Stimulated activated CD8-positive, alpha-beta memory T cell treated with anti-CD3 and anti-CD28 coated beads, Interleukin-7, amount 100 ng/mL, for 48 hours (primary cell): Measurements from ENCODE around the gene MCEE.
"Not testable (repeated sequence)": the region's sequence is repeated elsewhere in the genome, so short reads cannot be mapped to it uniquely, and the experiment has no call there.

Experiments
- DNase-seq, 2 donors: peaks; one replicate each; pipeline ENCODE4 v3.0.0-alpha.2; 2020; ENCODE audit warnings: low read depth in 1 of 2; ENCODE audit errors: extremely low read depth in 1 of 2

The MCEE gene

DNA sequence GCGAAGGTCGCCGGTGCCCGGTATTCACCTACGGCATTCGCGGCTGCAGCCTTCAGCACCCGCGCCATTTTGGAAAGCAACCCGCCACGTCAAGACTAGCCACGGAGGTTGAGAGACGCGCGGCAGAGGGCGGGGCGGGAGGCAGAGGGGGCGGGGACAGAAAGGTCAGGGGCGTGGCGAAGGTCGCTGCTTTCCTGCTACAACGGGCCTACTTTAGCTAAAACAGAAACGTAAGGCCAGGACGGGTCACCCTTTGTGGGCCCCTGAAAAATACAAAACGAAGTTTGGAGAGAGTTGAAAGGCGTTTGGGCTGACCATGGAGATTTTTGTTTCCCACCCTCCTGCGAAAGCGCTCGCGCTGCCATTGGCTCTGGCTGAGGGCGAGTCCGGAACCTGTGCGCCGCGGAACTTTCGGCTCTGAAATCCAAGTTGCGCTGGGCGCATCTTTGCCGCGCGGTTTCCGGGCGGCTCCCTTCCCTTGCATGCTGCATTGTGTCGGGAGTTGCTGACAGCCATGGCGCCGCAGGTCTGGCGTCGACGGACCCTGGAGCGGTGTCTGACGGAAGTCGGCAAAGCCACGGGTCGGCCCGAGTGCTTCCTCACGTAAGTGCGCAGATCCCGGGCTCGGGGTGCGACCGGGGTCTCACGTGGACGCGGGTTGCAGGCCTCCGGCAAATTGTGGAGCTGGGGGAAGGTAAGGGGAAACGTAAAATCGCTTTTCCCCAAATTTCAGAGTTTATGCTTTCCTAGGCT is at the start of gene MCEE, which contains the start of gene MPHOSPH10:
Gene MCEE (minus strand): TSS at position 78 of the 753 bp plus-strand sequence. CDS start 10 bp downstream, at position 68.
Gene MPHOSPH10 (plus strand): TSS at position 483 of the 753 bp plus-strand sequence. CDS start 32 bp downstream, at position 515.
- DNase-seq = peak; percentile 81 to 85

DNA sequence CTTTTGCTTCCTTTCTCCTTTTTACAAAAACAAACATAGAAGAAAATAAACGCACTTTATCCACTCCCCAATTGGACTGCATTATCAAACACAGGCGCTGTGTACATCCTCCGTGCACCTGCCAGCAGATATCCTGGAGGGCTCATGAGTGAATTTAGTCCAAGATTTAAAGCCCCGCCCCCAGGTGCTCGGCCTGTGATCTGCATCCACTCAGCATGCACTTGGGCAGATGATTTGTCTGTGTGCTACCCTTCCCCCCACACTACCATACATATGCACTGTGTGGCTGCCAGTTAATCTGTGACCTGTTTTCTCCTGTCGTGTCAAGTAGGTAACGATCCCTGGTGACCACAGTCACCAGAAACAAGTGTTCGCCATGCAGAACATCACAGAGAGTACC is 48.8 kb upstream of the MCEE start:
- DNase-seq = not testable (repeated sequence)

DNA sequence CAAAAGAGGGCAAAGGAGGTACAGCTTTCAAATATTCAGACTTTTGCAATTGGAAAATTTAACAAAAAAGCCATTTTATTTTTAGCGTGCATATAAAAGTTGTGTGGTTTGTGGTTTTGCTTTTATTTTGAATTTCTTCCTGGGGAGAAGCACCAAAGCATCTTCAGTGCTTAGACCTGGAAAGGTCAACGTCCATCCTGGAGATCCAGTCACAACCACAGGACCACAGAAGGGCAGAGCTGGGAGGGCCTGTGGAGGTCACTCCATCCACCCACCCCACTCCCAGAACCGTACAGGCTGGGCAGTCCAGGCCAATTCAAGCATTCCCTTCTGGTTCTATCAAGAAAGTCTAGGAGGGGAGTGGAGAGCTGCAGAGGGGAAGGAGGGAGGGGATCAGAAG is 44.2 kb upstream of the MCEE start:
- DNase-seq = no peak

DNA sequence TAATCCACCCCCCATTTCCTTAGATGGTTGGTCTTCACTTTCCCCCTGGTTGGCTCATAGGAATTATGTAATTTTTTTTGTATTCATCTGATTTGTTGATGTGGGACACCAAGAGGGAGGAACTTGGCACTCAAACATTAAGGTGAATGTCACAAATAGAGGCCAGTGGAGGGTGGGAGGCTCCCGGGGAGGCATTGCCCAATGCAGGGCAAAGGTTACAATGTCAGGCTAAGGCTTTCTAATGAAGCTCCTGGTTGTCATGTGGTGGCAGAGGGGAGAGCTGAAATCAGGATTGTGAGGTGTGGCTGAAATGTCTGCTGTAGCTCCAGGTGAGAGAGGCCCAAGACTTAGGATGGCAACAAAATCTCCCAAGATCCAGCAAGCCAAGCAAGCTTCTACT is 43.1 kb upstream of the MCEE start:
- DNase-seq = no peak

DNA sequence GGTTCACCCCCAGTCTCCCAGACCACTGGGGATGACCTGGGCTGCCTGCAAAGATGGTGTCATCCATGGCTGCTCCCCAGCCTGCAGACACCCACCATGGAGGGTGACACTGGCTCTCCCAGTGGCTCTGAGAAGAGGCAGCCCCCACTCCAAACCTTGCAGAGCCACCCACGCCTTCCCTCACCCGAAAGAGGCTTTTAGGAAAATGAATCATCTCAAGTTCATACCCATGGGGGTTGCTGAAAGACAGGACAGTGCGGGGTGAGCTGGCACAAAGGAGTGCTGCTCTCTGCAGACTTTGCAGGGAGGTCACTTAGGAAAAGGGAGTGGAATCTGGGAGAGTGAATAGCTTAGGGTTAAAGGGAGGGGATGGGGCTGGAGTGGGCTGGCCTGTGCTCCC is 36.8 kb upstream of the MCEE start:
- no peak for DNase-seq

DNA sequence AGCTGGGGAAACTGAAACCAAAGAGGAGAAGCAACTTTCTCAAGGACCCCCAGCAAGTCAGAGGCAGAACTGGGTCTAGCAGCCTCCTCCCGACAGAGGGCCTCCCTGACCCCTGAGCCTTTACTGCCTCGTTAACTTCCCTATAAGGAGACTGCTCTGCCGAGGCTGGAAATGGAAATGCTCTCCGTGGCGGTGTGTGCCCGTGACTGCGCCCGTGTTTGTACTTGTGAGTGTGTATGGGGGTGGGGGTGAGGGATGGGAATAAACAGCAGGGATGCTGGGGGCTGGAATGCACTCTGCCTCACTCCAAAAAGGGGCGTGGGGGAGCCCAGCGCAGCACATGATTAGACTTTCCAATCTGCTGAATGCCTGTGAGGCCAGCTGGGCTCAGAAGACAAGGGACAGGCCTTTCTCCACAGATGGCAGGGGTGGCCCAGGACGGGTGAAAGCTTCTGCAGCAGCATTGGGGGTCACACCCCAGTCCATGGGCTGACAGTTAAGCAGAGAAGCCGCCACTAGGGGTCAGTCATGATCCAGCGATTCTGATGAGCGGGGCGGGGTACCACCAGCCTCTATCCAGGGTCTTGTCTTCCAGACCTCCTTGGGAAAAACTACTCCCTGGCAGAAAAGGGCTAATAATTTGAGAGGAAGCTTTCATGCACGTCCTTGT is 27.2 kb upstream of the MCEE start:
- peak in 1 of 2 donors; percentile 46 for DNase-seq

DNA sequence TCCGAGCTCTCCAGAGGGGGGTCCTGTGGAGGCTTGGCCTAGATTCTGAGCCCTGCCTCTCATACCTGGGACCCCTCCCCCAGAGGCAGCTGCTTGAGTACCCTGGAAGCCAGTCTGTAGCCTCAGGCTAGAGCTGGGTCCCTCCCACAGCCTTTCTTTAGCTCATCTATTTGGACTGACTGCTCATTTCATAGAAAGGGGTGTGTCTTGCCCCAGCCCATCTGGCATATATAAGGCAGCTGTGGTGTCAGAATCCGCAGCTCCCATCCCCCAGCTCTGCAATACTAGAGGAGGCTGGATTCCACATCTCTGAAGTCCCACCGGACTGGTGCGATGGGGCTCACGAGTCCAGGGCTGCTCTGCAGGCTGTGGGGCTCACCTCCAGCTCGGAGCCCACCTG is 26.5 kb upstream of the MCEE start:
- DNase-seq = no peak

DNA sequence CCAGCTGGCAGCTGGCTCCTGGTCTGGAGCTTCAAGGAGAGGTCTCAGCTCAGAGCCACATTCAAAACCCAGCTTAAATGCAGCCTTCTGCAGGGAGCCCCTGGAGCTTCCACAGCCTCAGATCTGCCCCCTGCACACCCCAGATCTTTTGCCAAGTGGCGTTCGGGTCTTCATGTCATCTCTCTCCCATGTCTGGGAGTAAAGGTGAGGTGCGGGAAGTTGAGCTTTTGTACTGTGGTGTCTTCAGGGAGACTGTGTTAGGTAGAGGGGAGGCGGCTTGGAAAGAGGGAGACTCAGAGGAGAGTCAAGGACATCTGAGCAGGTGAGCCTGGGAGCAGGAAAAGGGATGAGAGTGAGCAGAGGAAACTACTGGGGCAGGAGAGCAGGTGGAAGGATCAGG is 25.8 kb upstream of the MCEE start:
- DNase-seq = no peak

DNA sequence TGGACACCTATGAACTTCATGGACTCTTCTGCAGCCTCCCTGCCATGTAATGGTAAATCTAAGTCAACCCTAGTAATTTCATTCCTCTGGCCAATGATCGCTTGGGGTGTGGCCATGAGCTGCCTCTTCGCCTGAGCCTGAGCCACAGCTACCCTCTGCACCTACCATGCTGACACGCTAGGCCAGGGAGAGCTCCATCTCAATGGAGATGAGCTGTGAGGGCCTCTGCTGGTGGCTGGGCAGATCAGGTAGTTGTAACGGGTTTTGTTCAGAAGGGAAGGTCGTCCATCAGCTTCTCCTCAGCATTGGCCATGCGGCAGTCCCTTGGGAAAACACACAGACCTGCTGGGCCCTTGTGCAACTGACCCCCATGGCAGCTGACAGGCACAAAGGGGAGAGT is 24.8 kb upstream of the MCEE start:
- DNase-seq = no peak

DNA sequence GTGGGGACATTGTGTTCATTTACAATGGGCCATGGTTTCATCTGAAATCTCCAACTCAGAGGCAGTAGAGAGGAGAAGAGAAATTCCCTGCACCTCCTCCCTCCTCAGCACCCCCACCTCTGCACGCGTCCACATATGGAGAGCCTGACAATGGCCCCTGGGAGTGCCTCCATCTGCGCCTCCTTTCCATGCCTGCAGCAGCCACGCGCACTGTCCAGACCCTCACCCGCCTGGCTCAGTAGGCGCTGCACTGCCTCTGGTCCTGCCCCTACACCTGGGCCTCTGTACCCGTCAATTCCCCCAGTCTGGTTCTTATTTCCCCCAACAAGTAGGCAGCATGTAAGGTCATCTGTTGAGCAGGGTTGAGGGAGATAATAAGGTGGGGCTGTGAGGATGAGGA is 24.2 kb upstream of the MCEE start:
- DNase-seq = no peak

DNA sequence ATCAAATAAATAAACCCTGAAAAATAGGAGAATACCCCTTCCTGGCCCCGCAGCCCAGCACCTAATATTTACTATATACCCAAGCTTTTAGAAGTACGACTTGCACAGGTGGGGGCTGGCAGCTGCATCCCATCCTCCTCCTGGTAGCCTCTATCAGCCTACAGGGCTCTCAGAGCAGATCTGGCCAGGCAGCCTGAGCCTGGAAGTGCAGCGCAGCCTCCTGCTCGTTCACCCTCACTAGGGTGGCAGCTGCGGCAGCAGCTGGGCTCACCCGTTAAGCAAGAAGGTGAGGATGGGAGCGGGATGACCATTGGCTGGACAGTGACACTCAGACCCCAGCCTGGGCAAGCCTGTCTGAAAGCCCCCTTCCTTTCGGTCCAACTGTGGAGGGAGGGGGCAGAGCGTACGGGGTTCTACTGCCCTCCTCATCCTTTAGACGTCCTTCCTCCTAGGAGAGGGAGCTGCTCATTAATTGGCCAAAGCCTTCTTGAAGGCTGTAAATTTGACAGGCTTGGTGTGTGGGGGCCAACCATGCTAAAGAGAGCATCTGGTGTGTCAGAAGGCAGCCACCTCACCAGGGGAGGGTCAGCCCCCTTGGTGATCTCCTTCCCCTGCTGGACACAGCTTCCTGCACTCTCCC is 23.7 kb upstream of the MCEE start:
- DNase-seq = no peak

DNA sequence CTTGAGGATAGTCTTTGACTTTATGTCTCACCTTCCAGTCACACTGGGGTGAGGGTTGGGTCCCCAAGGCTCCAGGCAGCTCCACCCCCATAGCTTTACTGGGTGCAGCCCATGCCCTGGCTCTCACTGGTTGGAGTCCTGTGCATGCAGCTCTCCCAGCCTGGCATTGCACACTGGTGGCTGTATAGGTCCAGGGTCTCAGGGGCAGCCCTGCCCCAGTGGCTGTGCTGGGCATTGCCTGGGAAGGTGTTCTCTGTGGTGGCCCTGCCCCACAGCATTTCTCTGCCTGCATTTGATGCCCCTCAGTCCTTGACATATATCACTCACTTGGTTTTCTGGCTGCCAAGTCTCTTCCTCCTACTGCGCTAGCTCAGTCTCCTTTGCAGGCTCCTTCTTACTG is 21.6 kb upstream of the MCEE start:
- DNase-seq = no peak

DNA sequence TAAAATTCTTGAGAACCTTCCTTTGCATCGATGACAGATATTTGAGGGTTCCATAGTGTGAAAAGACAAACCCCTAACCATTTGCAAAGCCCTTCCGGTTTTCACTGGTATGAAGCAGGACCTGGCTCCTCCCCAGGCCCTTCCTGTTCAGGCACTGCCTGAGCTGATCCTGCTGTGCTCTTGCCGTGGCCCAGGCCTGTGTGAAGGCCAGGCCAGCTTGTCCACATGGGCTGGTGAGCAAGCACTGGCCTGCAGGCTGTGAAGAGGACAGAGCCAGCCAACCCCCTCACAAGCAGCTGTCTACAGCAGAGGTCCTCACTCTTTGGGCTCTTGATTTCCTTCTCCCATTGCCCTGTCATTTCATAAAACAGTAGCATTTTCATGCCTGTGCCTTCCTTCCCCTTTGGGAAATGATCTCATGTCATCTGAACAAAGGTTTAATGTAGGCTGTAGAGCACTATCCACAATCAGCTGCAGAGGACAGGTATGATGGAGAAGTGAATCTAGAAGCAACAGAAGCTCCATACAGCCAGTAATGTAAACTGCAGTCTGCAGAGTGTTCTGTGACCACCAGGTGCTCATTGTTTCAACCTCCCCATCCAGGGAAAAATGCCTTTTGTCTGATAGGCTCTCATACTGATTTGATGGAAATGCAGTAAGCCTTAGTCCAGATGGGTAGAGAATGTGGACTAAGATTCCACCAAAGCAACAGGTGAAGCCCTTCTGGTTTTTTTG is 20.2 kb upstream of the MCEE start:
- no peak for DNase-seq

DNA sequence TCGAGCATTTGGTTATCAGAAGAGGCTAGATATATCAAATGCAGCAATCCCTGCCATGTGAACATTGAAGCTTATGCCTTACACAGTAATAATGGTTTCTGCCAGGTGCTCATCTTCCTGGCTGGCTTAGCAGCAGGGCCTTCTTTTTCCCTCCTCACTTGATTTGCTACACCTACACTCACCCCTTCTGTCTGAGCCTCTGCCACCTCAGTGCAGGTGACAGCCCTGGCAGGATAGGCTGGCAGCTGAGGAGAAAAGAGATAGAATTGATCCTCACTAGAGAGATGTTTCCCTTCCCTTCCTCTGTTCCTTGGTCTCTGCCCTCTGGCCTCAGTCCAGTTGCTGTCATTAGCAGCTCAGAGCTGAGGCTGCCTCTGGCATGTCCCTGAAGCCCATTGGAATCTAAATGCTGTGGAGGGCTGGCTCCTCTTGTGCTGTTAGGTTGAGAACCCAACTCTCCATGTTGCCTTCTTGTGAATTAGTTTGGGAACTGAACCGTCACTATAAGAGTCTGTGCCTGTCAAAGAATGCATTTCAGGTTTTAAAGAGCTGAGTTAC is 18.6 kb upstream of the MCEE start:
- DNase-seq = no peak

DNA sequence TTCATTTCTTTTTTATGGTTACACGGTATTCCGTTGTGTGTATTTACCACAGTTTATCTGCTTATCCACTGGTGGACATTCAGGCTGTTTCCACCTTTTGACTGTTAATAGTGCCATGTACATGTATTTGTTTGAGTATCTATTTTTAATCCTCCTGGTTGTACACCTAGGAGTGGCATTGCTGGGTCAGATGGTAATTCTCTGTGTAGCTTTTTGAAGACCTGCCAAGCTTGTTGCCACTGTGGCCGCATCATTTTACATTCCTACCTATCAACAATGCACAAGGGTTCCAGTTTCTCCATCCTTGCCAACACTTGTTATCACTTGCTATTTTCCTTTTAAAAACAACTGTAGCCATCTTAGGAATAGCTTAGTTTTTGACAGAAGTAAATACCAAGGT is 13.8 kb upstream of the MCEE start:
- no peak for DNase-seq

DNA sequence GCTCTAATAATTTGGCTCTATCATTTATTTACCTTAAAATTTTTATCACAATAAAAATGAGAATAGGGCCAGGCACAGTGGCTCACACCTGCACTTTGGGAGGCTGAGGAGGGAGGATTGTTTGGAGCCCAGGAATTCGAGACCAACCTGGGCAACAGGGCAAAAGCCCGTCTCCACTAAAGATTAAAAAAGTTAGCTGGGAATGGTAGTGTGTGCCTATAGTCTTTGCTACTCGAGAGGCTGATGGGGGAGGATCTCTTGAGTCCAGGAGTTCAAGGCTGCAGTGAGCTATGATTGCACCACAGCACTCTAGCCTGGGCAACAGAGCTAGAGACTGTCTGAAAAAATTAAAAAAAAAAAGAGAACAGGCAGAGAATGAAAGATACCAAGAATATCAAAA is 6.1 kb upstream of the MCEE start:
- no peak for DNase-seq

DNA sequence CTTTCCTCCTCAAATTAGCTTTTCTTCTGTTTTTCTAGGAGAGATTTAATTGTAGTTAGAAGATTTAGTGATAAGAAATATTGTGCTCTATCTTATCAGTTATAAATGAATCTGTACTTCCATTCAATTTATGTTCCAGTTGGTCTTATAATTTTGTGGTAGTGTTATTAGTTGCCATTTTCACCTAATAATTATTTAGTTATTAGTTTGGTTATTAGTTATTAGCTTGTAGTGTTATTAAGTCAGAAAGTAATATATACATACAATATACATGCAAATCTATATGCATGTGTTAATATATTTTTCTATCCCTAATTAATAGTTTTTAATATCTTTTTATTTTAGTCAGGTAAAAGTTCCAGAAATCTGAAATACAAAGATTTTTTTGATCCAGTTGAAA is 3.6 kb upstream of the MCEE start:
- no peak for DNase-seq

DNA sequence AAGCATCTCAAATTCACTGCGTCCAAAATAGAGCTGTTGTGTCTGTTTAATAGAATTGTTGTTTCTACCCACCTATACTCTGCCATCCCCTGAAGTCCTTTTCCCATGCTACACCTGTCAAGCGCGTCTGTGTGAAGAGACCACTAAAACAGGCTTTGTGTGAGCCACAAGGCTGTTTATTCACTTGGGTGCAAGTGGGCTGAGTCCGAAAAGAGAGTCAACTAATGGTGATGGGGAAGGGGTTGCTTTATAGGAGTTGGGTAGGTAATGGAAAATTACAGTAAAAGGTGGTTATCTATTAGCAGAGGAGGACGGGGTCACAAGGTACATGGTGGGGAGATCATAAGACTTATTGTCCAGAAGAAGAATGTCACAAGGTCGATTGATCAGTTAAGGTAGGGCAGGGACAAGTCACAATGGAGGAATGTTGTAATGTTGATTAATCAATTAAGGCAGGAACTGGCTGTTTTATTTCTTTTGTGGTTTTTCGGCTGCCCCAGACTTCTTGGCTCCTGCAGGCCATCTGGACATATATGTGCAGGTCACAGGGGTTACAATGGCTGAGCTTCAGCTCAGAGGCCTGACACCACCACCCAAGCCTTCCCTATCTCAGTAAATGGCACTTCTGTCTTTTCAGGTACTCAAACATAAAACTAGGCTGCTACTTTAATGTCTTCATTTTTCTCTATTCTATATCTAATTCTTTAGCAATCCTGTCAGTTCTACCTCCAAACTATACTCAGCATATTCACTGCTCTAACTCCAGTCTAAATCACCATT is 1.5 kb upstream of the MCEE start:
- not testable (repeated sequence) for DNase-seq

DNA sequence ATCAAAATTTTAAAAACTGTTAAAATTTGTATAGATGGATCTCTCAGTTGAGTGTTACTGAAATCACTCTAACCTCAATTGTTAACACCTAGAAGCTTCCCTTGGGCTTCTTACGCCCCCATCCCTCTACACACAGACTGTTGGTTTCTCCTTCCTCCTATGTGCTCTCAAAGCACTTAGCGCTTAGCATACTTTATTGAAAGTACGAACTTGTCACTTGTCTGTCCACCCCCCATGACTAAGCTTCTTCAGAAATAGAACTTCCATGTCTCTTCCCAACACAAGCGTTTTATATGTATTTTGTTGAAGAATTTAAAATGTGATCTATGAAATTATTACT is 846 bp upstream of the MCEE start:
- no peak for DNase-seq

DNA sequence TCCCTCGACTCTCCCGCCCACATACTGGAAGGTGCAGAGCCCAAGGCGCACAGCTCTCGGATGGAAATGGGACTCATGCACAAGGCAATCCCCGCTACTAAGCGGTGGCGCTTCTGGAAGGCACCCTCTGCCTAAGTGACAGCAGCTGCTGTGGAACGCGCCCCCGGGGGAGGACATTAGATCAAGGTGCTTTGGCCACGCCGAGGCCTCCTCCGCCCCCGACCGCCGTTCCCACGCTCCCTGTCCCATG is 202 bp downstream of the MCEE start:
- no peak for DNase-seq
